DMS 273 (cell line): Measurements from ENCODE around the gene NT5DC1.

Source experiments
- DNase-seq: peaks from one replicate; lab custom pipeline; 2025; ENCODE audit not compliant: unreplicated experiment; lab: John Stamatoyannopoulos, UW

Gene NT5DC1

DNA sequence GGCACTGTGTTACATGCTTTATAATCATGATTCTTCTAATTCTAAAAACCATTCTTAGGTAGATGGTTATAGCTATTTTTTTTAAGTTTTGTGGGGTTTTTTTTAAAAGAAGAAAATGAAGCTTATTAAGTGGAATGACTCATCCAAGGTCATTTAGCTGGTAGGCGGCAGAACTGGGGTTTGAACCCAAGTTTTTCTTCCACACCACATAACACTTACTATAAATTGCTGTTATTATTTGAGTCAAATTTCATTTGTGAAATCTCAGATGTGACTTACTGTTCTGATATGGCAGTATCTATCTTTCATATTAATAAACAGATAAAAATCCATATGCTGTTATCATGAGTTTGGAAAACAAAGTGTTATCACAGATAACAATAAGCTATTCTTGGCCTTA, 35.7 kb downstream of the NT5DC1 start:
- no peak for DNase-seq

DNA sequence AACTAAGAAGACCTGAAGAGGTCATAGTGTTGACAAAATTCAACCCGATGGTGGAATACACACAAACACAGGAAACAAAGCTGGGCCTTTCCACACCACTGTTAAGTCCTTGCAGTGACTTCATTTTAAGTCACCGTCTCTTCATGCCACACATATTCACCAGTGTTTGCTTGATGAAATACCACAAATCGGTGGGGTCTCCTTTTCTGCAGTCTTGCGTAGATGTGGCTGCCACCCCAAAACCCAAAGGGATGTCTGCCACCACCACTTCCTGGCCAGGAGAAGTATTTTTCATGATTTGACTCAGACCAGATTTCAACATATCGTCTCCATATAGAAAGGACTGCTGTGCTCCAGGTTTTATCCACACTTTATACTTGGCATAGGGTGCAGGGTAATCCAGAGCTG, 36.3 kb downstream of the NT5DC1 start:
- DNase-seq: no peak

DNA sequence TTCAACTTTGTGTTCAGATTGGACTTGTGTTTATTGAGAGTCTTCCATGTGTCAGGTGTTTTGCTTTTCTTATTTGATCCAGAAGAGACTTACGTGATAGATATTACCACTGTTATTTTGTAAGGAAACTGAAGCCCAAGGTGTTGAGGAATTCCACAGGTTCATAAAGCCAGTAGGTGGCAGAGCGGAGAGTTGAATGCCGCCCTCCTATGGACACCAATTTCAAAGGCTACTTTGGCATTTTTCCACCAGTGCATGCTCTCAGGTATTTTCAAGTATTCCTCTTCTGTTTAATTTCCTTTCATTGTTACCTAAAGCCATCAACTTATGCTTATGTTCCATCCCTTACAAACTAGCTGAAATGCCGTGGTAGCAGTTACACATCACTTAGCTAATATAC, 39.3 kb downstream of the NT5DC1 start:
- DNase-seq: no peak

DNA sequence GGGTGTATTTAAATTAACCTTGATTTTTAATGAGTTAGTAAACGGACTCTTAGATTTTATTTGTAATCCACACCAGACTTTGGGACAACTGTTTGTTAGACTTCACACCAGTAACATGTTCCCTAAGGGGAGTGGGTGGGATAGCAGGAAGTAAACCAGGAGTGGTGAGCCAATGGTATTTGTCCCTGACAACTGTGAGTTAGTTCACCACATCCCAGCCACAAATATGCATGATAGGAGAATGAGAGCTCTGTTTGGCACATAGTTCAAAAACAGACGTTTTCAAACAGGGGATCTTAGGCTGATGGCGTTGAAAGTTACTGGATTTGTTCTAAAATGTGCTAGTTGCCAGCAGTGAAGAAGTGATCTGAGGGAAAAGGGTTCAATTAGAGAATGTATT, 44.0 kb downstream of the NT5DC1 start:
- DNase-seq: no peak

DNA sequence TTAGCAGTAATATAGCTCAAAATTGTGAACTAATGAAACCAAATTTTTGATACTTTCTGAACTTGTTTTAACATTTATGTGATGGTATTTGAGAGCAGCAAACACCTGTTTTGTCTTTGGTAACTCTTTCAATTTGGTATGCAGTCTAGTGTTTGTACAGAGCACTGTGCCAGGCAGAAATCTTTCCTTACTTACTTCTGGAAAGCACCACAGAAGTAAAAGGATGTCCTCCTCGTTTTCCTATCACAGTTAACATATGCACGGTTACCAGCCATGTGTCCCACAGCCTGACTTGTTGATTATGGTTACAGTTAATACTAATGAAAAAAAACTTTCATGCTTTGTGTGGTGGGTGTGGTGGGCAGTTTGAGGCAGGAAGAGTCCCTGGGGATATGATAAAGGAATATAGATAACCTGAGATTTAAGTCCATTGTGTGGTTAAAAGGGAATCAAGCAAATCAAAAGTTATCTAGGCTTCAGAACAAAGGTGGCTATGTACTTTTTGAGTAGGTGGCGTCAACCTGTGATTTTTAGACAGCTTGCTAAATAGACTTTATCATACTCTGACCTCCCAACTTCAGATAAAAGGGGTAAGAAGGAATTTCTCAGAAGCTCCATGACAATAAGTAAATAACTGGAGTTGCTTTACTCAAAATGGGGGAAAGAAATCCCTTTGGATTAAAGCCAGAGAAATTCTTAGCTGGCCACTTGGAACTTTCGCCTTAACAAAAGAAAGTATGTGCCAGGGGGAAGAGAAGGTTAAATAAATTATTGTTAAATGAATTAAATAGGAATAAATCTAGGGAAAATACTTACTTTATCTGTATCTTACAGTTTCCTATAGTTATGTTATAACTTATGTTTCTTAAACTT, 45.4 kb downstream of the NT5DC1 start:
- DNase-seq: no peak

DNA sequence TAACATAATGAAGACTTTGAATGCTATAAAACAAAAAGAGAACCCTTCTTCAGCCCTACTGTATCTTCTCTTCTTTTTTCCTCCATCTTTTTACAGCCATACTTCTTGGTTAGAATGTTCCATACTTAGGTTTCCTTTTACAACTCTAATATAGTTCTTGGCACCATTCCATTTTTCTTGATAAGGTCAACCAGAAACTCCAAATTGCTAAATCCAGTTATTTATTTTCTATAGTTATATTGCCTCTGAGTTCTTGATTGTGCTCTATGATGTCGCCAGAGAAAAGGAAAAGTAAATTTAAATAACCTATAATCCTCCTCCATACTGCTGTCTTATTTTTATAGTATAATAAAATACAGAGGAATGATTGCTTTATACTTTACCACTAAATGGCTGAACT, 52.0 kb downstream of the NT5DC1 start:
- no peak for DNase-seq

DNA sequence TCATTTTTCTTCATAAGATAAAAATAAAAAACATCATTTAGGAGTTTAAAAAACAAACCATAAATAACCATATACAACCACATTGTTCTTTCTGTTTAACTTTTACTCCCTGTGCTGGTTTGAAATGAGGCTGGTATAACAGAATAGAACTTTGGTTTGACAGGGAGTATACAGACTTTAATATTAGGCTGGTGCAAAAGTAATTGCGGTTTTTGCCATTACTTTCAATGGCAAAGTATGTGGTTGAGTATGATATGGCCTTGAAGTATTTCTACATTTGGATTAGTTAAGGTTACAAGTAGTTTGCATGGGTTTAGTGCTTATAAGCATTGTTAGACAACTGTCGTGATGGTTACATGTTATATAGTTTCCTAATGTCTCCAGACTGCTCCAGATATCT, 54.2 kb downstream of the NT5DC1 start:
- DNase-seq: no peak

DNA sequence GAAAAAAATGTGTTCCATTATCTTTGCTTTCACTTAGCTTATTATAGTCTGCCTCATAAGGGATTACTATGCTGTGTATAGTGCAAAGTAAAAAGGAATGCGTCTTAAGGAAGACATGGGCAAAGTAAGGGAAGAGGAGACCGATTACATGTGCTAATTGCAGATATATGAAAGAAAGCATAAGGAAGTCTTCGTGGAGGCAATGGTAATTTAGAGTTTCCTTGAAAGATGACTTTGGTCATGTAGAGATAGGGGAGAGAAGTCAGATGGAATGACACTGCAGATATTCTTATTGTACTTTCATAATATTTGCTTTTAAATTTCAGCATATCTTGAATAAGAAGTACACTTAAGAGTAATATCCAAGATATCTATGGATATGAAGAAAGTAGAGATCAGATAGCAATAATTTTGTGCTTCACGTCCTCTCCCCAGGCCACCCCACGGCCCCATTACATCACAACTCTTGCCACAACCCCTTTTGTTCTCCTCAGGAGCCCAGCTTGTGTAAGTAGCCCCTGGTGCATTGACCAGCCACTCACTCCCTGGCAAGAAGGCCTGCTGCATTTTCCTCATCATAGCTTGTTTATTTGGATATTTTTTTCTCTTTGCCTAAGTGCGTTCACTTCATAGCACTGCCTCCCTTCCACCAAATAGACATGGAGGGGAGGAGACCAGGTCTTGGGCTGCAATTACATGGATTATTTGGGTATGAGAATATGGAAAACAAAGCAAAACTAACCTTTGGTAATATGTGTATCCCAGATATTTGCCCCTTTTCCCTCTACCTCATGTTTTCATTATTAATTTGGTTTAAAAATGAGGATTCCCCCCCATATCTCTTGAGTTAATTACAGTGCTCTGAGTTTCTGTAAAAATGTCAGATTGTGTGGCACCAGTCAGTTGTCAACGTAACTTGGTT, 56.0 kb downstream of the NT5DC1 start:
- DNase-seq: no peak

DNA sequence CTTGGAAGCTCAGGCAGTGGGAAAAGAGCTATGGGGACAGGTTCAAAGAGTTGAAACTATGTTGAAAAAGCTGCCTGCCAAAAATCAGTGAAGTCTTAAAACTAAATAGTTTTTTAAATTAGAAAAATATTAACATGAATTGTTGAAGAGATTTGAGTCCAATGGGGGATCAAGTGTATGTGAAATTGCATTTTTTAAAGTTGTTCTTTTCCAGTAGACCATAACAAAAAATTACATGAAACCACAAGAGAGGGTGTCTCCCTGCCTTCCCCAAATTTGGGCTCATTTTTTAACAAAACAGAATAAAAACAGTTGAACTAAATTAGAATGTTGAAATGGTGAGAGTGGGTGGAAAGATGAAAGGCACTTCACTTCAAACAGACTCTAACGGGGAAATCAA, 56.7 kb downstream of the NT5DC1 start:
- no peak for DNase-seq

DNA sequence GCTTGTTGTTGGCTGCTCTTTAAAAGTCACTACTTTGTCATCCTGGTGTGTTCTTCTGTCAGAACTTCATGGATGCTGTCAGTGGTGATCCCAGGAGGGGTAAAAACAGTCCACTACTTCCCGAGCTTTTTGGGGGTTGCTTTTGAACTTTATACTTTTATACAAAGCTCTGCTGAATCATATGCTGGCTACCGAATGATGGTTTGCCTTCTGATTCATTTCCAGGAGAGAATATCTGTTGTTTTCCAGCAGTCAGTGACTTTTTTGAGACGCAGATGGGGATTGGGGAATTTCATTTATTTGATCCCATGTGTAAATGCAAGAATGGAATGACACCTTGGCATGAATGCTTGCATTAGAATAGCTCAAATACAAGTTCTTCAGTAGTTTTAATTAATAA, 58.0 kb downstream of the NT5DC1 start:
- no peak for DNase-seq

DNA sequence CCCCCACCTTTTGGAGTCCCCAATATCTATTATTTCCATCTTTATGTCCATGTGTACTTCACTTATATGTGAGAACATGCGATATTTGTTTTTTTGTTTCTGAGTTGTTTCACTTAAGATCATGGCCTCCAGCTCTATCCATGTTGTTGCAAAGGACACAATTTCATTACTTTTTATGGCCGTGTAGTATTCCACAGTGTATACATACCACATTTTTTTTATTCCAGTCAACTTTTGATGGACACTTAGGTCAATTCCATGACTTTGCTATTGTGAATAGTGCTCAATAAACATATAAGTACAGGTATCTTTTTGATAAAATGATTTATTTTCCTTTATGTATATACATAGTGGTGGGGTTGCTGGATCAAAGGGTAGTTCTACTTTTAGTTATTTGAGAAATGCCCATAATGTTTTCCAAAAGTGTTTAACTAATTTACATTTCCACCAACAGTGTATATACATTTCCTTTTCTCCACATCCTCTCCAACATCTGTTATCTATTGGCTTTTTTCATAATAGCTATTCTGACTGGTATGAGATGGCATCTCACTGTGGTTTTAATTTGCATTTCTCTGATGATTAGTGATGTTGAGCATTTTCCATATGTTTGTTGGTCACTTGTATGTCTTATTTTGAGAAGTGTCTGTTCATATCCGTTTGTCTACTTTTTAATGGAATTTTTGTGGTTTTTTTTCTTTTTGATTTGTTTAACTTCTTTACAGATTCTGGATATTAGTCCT, 59.3 kb downstream of the NT5DC1 start:
- no peak for DNase-seq

DNA sequence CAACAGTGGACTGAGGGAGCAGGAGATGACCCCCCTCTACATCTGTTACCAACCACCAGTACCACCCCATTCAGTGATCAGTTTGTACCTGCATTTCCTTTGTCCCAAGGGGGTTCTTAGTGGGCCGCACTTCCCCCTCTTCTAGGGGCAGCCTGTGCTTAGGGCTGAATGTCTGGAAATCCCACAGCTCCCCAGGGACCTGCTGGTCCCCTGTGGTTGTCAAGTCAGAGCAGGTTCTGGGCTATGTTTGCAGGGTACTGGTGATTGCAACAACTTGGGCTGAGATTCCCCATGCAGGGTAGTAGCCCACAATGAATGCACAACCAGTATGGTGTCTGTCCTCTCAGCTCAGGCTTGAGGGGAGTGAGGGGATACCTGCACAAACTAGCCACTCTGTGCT, 64.9 kb downstream of the NT5DC1 start:
- no peak for DNase-seq

DNA sequence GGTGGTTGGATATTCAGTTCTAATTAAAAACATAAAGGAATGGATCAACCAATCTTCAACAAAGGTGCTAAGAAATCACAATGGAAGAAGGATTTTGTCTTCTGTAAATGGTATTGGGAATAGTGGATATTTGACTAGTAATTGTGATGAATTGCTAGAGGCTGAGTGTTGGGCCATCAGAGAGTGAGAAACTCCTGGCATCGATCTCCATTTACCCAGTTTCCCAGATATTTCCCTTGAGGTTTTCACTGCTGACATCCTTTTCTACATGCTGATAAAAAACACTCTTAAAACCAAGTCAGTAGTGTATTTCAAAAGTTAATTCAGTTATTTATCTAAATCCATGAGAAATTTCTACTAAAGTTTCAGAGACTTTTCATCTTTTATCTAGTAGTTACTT, 65.7 kb downstream of the NT5DC1 start:
- DNase-seq: no peak

DNA sequence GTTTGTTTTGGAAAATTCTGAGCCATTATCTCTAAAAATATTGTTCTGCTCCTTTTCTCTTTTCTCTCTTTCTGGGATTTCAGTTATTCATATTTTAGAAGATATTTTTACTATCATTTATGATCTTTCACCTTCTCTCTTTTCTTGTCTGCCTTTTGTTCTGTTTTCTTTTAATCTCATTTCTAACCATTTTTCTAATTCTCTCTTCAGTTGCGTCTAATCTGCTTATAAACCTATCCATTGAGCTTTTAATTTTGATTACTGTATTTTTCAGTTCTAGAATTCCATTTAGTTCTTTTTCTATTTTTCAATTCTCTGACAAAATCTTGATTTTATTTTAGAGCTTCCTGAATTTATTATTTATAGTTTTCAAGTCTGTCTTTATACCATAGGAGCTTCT, 67.5 kb downstream of the NT5DC1 start:
- DNase-seq: no peak

DNA sequence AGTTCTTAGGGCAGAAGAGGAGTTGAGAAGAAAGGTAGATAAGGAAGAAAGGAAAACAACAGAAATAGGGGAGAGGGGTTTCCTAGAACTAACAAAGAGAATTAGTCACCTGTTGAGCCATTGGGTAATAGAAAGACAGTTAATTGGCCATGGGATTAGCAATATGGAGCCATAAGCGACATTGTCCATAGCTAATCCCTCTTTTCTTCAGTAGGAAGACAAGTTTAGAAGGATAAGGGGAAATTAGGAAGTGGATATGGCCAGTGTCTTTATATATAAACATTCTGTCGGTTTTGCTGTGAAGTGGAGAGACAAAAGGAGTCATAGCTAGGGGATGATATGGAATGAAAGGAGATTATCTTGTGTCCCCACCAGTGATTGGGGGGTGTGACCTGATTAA, 69.2 kb downstream of the NT5DC1 start:
- DNase-seq: no peak

DNA sequence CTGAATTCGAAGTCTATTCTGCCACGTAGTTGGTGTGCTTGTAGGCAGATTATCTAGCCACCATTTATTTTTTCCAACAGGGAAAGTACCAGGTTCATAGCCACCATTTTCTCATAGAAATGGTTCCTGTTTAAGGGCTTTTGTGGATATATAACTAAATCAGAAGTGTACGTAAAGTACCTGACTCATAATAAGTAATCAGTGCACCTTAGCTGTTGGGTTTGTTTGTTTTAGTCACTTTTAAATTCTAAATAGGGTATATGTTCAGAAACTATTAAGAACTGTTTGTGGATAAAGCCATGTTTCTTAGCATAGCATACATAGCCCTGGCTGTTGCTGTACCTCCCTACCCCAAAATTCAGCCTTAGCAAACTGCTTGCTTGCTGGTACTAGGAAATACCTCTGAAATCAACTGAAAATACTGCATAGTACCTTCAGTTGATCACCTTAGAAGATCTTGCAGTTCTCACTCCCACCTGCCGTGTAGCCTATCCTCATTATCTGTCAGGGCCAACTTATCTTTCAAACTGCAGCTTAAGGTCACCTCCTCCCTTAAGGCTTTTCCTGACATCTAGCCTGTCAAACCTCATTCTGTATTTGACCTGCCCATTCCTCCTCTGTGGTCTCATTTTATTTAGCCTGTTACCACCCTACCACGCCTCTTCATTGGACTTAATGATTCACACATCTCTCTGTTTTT, 69.9 kb downstream of the NT5DC1 start:
- no peak for DNase-seq

DNA sequence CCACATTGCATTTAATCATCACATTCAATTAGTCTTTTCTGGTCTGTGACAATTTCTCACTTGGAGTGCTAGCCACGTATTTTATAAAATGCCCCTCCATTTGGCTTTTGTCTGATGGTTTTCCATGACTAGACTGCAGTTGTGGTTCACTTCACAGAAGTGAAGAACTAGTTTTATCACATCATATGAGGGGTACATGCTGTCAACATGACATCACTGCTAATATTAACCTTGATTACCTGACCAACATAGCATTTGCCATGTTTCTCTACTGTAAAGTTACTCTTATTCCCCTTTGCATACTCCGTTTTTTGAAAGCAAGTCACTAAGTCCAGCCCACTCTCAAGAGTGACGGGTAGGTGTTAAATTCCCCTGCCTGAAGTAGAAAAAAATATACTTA, 73.3 kb downstream of the NT5DC1 start:
- DNase-seq: no peak

DNA sequence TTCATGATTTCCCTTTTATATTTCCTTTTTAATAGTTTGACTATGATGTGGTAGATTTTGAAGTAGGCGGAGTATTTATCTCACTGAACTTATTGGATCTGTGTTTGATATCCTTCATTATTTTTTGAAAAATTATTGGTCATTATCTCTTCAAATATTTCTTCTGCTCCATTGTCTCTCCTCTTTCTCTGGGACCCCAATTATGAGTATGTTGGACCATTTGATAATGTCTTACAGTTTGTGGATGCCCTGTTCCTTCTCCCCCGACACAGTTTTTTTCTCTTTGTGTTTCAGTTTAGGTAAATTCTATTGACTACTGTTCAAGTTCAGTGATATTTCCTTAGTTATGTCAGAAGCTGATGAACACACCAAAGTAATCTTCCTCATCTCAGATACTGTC, 74.7 kb downstream of the NT5DC1 start:
- peak; percentile 7 for DNase-seq

DNA sequence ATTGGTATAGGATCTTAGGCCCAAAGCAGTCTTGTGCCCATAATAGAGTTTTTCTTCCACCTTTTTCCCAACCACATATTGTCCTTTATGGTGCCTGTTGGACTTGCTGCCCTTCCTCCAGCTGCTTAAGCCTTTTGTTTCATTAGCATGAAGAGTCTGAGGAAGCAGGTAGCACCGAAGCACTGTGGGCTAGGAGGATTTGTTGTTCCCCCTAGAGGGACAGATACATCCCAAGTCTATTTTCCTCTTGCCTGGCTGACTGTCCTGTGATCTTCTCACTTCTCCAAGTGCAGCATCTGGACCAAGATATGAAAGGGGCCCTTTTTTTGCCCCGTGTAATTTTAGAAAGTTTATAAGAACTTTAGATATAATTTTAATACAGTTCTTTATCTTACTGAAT, 75.9 kb downstream of the NT5DC1 start:
- DNase-seq: no peak

DNA sequence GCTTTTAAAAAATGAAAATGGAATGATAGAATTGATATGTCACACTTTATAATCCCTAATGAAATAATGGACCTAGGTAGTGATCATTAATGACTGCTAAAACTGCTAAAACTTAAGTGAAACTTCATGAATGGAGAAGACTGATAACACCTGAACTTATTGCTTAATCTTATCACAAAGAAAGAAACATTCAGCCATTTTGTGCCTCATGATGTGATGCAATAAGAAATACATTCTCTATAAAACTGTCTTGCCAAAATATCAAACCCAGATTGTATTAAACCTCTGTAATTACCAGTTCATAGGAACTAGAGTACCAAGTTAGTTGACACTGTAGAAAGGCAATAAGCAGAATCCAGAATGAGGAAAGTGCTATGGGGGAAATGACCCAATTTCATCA, 79.7 kb downstream of the NT5DC1 start:
- DNase-seq: no peak

DNA sequence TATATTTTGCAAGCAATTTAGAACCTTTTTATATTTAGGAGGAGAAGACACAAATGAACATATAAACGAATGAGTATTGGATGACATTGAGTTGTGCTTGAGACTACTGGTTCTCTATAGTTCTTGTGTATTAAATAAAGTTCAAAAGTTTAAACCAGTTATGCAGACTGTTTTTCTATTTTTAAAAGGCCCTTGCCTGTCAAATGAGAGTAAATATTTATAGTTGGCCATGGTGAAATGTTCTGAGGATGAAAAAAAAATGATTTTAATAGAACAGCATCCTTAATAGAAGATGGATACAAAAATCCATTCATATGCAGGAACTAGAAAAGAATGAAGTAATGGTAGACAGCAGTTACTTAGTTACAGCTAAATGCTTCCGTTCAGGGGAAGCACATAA, 88.8 kb downstream of the NT5DC1 start:
- no peak for DNase-seq
